Measurements from ENCODE around the gene TRAPPC2L.

Gene TRAPPC2L, protein sequence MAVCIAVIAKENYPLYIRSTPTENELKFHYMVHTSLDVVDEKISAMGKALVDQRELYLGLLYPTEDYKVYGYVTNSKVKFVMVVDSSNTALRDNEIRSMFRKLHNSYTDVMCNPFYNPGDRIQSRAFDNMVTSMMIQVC

GRCh38 chr16:88856828-88857727 lies at the start of gene TRAPPC2L, which contains the start of gene GALNS:
Gene TRAPPC2L (plus strand): TSS chr16:88857127. CDS start chr16:88857151, 24 bp downstream.
Gene GALNS (minus strand): TSS chr16:88856947. CDS start chr16:88856877, 70 bp downstream.
- peak; percentile 98 for DNase-seq (ENCODE audit: low read depth)

DNA sequence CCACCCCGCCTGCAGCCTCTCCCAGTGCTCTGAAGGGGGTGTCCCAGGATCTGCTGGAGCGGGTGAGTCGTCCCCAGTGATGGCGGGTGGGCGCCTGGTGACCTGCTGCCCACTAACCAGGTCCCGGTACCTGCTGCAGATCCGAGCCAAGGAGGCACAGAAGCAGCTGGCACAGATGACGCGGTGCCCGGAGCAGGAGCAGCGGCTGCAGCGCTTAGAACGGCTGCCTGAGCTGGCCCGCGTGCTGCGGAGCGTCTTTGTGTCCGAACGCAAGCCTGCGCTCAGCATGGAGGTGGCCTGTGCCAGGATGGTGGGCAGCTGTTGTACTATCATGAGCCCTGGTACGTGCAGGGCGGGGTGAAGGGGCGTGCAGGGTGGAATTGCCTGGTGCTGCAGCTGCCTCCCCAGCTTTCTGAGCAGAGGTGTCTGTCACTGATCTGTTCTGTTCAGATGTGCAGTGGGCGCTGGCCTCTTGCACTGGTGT lies 49.7 kb upstream of the TRAPPC2L start:
- no peak for DNase-seq (ENCODE audit: low read depth)

DNA sequence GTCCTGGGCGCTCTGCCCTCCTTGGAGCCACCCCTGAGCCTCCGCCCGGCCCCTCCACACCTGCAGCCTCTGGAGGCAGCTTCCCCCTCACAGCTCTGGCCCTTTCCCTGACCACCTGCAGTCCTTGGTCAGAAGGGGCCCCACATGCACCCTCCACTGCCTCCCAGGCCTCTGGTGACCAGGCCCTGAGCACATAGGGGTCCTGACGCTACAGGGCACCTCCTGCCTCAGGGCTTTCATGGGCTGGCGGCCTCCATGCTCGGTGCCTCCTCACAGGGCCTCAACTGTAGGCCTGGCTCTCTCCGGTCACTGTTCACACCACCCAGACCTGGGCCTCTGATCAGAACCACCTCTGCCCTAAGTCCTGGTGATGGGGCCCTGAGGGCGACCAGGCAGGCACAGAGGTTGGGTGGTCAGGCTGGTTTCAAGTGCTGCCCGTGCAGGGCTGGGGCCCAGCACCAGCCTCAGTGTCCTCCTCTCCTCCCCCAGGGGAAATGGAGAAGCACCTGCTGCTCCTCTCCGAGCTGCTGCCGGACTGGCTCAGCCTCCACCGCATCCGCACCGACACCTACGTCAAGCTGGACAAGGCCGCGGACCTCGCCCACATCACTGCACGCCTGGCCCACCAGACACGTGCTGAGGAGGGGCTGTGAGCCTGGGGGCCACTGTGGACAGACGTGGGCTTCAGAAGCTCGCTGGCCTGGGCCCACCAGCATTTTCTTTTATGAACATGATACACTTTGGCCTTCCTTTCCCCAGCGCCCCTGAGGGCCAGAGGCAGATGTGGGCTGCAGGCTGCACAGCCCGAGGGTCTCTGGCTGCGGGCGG lies 49.1 kb upstream of the TRAPPC2L start:
- DNase-seq (ENCODE audit: low read depth): no peak

DNA sequence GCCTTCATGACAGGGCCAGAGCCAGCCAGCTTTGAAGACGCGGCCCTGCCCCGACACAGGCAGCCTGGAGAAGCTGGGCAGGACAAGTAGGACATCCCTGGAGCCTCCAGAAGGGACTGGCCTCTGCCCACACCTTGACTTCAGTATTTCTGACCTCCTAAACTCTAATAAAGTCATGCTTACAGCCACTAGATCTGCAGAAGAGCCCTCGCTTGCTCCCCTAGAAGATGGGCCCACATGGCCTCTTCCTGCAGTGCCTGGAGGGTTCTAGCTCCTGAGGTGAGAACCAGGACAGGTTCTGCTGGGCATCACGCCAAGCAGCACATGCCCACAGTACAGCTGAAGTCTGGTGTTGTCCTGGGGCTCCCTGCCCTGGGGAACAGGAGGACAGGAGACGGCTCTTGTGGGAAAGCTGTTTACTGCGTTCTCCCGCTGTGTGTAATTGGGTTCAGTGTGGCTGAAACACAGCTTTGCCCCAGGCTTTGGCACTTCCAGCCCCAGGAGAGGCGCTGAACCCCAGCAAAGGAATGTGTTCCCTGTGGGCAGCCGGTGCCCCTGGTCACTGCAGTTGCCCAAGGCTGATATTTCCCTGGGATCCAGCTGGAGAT lies 47.8 kb upstream of the TRAPPC2L start:
- DNase-seq (ENCODE audit: low read depth): no peak

GRCh38 chr16:88809676-88810165 lies 47.2 kb upstream of the TRAPPC2L start:
- DNase-seq (ENCODE audit: low read depth): no peak

GRCh38 chr16:88810166-88810911 lies 46.6 kb upstream of the TRAPPC2L start:
- no peak for DNase-seq (ENCODE audit: low read depth)

DNA sequence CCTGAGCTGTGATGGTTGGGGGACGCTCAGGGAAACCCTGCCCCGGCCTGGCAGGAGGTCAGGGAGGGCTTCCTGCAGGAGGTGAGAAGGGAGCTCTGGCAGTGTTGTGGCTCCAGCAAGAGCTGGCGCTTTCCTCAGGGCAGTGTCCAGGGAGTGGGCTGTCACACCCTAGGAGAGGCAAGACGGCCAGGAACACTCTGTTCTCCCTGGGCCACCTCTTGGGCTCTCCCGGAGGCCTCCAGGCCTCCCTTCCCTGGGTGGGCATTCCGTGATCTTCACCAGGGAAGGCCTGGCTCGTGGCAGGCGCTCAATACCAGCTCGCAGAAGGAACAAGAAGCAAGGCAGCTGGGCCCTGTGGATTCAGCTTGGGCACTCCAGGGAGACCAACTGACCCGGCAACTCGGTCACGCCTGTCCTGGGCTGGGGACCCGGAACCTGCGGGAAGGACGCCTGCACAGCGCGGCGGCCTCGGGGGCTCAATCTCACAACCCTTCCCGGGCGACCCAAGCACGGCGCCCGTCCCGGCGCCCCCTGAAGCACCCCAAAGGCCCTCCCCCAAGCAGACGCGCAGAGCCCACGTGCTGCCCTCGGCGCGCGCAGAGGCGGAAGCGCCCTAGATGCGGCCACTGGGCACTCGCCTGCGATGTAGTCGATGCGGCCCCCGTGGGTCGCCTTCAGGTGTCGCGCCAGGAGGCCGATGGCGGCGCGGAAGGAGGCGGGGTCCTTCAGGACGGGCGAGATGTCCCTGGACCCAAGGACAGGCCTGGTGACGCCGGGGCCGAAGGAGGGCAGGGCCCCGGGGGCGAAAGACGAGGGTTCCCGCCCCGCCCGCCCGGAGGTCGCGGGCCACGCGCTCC lies 45.8 kb upstream of the TRAPPC2L start:
- DNase-seq (ENCODE audit: low read depth): peak; percentile 44

DNA sequence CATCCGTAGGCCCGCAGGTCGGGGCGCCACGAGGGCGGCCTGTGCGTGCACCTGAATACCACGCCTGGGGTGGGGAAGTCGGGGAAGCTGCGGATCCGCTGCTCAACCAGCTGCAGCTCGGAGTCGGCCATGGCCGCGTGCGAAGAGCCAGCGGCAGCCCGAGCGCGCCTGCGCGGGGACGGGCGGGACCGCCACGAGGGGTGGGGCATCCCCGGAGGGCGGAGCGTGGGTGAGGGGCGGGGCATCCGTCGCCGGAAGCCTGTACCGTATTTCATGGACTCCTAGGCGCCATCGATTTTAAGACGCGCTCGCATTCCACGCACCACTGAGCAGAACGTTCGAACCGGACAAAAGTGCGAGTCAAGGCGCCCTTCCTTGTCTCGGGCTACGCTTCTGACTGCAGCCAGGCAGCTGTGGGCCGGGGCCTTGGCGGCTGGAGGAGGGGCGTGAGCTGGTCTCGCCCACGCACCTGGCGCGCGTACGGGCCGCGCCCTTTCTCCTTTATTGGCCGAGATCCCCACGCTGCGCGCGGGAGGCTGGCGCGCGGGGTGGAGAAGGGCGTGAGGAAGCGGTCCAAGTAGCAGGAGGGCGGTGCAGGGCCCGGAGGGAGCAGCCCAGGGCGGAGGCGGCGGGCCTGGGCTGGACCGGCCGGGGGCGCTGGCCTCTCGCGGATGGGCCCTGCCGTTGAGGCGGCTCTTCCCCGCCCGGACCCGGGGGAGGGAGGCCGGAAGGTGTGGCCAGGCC lies 45.0 kb upstream of the TRAPPC2L start, which contains the start of gene APRT:
Gene APRT (minus strand): TSS at position 160 of the 744 bp plus-strand sequence. CDS start 29 bp downstream, at position 131.
- DNase-seq (ENCODE audit: low read depth): peak; percentile 97

GRCh38 chr16:88812513-88813268 lies 44.2 kb upstream of the TRAPPC2L start:
- DNase-seq (ENCODE audit: low read depth): no peak

GRCh38 chr16:88813269-88814143 lies 43.4 kb upstream of the TRAPPC2L start:
- DNase-seq (ENCODE audit: low read depth): no peak

DNA sequence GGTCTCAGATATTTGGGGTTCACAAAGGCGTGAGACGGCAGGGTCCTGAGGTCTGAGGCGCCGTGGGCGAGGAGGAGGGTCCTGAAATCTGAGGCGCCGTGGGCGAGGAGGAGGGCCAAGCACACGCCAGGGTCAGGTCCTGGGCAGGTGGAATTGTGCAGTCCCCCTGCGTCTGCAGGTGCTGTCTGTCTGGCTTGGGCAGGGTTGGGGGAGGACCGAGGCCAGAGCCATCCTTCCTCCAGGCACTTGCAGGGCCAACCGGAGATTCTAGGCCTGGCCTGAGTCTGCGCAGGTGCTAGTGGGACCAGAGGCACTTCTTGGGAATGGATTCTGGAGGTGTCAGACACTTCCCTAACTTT lies 42.8 kb upstream of the TRAPPC2L start:
- no peak for DNase-seq (ENCODE audit: low read depth)

GRCh38 chr16:88815227-88815626 lies 41.7 kb upstream of the TRAPPC2L start:
- DNase-seq (ENCODE audit: low read depth): no peak

DNA sequence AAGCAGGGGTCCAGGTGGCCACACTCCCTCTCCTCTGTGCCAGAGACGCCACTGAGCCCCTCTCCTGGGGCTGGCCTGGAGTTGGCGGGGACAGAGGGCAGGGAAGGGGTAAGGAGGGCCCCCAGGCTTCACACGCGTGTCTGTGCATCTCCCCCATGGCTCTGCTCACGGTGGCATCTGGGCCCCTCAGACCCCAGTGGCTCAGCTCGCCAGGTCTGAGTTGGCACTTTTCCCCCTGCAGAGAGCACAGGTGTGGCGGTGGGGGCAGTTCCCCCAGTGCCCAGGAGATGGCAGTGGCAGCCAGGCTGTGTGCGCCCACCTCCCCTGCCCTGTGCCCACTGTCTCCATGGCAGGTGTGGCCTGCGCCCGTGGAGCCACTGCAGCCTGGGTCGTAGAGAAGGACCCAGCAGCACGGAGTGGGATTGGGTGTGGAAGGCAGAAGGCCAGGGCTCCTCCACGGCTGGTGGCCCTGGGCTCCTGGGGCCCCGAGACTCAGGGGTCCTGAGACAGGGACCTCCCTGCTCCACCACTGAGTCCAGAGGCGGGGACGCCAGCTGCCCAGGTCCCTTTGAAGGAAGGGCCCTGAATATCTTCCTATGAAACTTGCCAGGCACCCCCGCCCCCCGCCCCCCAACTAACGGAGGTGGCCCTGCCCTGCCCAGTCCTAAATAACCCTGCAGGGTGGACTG lies 40.9 kb upstream of the TRAPPC2L start:
- no peak for DNase-seq (ENCODE audit: low read depth)

DNA sequence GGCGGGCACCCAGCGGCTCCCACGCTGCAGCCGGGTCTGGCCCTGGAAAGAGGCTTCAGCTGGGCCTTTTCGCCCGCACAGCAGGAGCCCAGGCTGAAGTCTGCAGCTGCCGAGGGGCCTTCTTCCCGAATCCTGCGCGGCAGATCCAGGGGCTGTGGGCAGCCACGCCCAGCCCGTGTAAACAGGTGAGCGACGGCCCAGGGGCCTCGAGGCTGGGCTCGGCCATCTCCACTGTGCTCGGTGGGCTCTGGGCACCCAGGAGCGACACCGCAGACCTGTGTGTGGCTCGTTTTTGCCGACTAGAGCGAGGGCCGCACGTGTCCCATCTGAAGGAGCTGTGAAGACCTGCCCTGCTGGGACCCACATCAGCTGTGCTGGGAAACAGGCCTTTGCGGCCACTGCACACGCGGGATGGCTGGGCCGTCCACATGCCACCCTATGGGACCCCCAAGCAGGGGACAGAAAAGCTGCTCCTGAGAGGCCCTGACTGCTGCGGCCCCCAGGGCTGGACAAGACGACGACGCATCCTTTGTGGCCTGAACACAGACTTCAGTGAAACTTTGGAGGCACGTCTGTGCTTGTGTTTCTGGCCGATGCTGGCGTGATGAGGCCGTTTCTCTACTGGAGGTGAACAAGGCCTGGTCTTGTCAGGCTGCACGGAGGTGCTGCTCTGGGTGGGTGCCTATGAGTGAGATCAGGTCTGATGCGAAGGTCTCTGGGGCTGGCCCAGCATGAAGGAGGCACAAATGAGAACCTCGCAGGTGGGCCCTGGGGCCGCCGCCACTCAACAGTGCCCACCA lies 40.0 kb upstream of the TRAPPC2L start:
- DNase-seq (ENCODE audit: low read depth): no peak

- DNase-seq (ENCODE audit: low read depth): no peak
Measured at GRCh38 chr16:88817785-88818574, 38.9 kb upstream of the TRAPPC2L start.
